HEK293 (cell line): ENCODE results near the gene PTGR2.

Experiments used
- CTCF ChIA-PET: fragments of 350-600 bp; formaldehyde crosslinking; extraction: SDS; loops from one replicate; lab custom pipeline; 2021; ENCODE audit warnings: antibody characterized with exemption; lab: Yijun Ruan, JAX
- POLR2A ChIA-PET: fragments of 300-600 bp; formaldehyde crosslinking; extraction: SDS; loops from one replicate; lab custom pipeline; 2020; ENCODE audit warnings: antibody characterized with exemption, inconsistent platforms; lab: Yijun Ruan, JAX
- H3K27ac ChIP-seq: fragments of 200-500 bp; sonication (Bioruptor generic); 2 replicates; pipeline ENCODE4 v1.5.1; 2014; ENCODE audit warnings: low read depth, low read length, control low read depth, inconsistent platforms; ENCODE audit errors: extremely low read depth
- H3K36me3 ChIP-seq, 2 experiments: fragments of 200-500 bp in 1 of 2; sonication (Bioruptor generic) in 1 of 2; 1 replicate in 1 of 2; 2 replicates in 1 of 2; pipeline ENCODE4 v1.5.1; 2014 to 2017; ENCODE audit warnings: inconsistent platforms in 2 of 2, low read length in 2 of 2; ENCODE audit not compliant: control insufficient read depth in 2 of 2, insufficient read depth in 1 of 2
- H3K4me1 ChIP-seq: fragments of 200-500 bp; sonication (Bioruptor generic); 2 replicates; pipeline ENCODE4 v1.5.1; 2014; ENCODE audit warnings: mild to moderate bottlenecking, low read length, inconsistent platforms; ENCODE audit not compliant: control insufficient read depth, insufficient read depth
- H3K4me3 ChIP-seq: 2 replicates; pipeline ENCODE4 v1.5.1; 2011; ENCODE audit warnings: low read depth, mild to moderate bottlenecking, control low read depth, low read length, moderate library complexity
- H3K9me3 ChIP-seq: fragments of 200-500 bp; sonication (Bioruptor generic); 2 replicates; pipeline ENCODE4 v1.5.1; 2014; ENCODE audit warnings: low read depth, low read length, inconsistent platforms; ENCODE audit not compliant: control insufficient read depth, insufficient read depth
- KLF7 ChIP-seq: fragments of 450-650 bp; formaldehyde crosslinking; IDR thresholded peaks from 2 replicates; pipeline ENCODE4 v1.5.1; 2016; ENCODE audit warnings: missing biosample characterization, missing genetic modification characterization, borderline replicate concordance
- PRDM1 ChIP-seq: fragments of 450-650 bp; formaldehyde crosslinking; IDR thresholded peaks from 2 replicates; pipeline ENCODE4; 2016; ENCODE audit warnings: missing biosample characterization, missing genetic modification characterization
- WT1 ChIP-seq: fragments of 450-650 bp; formaldehyde crosslinking; IDR thresholded peaks from 2 replicates; pipeline ENCODE4 v1.5.1; 2016; ENCODE audit warnings: missing biosample characterization, missing genetic modification characterization
- ZEB2 ChIP-seq: fragments of 450-650 bp; formaldehyde crosslinking; IDR thresholded peaks from 2 replicates; pipeline ENCODE4 v1.5.1; 2016; ENCODE audit warnings: missing biosample characterization, missing genetic modification characterization
- ZNF23 ChIP-seq: fragments of 450-650 bp; formaldehyde crosslinking; IDR thresholded peaks from 2 replicates; pipeline ENCODE4 v1.5.1; 2016; ENCODE audit warnings: missing biosample characterization, missing genetic modification characterization, borderline replicate concordance
- ZNF274 ChIP-seq, 2 experiments: fragments of 200-500 bp in 1 of 2; fragments of 450-650 bp in 1 of 2; sonication (Bioruptor generic) in 1 of 2; formaldehyde crosslinking in 1 of 2; IDR thresholded peaks; 2 replicates each; pipeline versions ENCODE4 v1.5.1 to v1.6.1; 2014 to 2016; ENCODE audit warnings: borderline replicate concordance in 1 of 2, inconsistent platforms in 1 of 2, low read length in 1 of 2, missing biosample characterization in 1 of 2, missing genetic modification characterization in 1 of 2
- ZNF324 ChIP-seq: fragments of 450-650 bp; formaldehyde crosslinking; IDR thresholded peaks from 2 replicates; pipeline ENCODE4 v1.5.1; 2016; ENCODE audit warnings: missing biosample characterization, missing genetic modification characterization
- ZNF335 ChIP-seq: fragments of 450-650 bp; formaldehyde crosslinking; conservative IDR thresholded peaks from 2 replicates; pipeline ENCODE4 v1.5.1; 2016; ENCODE audit warnings: missing biosample characterization, missing genetic modification characterization
- ZNF366 ChIP-seq: fragments of 450-650 bp; formaldehyde crosslinking; conservative IDR thresholded peaks from 2 replicates; pipeline ENCODE4 v1.5.1; 2016; ENCODE audit warnings: missing biosample characterization, missing genetic modification characterization
- ZNF514 ChIP-seq: fragments of 450-650 bp; formaldehyde crosslinking; IDR thresholded peaks from 2 replicates; pipeline ENCODE4 v1.5.1; 2016; ENCODE audit warnings: missing biosample characterization, missing genetic modification characterization
- TF ChIP-seq, protein P1 (sequence below): fragments of 450-650 bp; formaldehyde crosslinking; IDR thresholded peaks from 2 replicates; pipeline ENCODE4 v1.5.1; 2017; ENCODE audit warnings: missing biosample characterization, missing genetic modification characterization
- TF ChIP-seq, protein P2 (sequence below): fragments of 450-650 bp; formaldehyde crosslinking; IDR thresholded peaks from 2 replicates; pipeline ENCODE4 v1.5.1; 2016; ENCODE audit warnings: missing biosample characterization, missing genetic modification characterization, low read depth
- TF ChIP-seq, protein P3 (sequence below): fragments of 450-650 bp; formaldehyde crosslinking; IDR thresholded peaks from 2 replicates; pipeline ENCODE4 v1.5.1; 2016; ENCODE audit warnings: missing biosample characterization, missing genetic modification characterization
- TF ChIP-seq, protein P4 (sequence below): fragments of 450-650 bp; formaldehyde crosslinking; IDR thresholded peaks from 2 replicates; pipeline ENCODE4 v1.5.1; 2016; ENCODE audit warnings: missing biosample characterization, missing genetic modification characterization
- TF ChIP-seq, protein P5 (sequence below): fragments of 450-650 bp; IDR thresholded peaks from 2 replicates; pipeline ENCODE4 v1.5.1; 2018; ENCODE audit warnings: missing biosample characterization, mild to moderate bottlenecking, missing genetic modification characterization

The PTGR2 gene

DNA sequence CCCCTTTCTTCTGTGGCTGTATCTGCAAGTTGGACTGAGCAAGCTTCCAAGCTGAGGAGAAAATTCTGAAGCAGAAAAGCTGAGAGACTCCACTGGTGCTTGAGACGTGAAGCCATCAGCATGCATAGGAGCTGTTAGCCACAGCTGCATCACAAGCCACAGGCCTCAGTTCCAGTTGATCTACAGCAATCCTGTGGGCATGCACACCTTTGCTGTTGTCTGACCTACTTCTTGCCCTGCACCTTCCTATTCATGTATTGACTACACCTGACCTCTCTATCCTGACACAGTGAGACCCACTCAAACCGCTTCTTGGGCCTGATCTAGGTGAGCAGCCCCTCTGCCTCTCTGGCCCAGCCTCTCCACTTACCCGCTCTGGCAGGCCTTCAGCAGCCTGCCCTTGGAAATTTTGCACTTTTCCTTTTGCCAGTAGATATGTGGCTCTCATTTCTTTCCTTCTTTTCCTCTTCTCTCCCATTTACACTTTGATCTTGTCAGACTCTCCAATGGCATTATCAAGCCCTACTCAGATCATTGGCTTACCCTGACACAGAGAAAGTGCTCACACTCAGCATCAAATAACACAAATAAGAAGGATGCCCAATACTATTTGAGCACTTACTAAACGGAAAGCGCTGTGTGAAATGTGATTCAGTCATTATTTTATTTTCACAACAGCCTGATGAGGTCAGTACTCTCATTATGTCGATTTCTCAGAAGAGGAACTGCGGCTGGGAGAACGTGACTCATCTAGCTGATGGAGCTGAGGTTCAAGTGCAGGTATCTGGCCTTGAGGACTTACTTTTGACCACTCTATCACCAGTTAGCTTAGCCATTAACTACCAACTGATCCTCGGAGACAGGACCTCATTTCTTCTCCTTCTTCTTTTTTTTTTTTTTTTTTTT, 21.9 kb upstream of the PTGR2 start (continued):
- TF ChIP-seq, protein P1, sequence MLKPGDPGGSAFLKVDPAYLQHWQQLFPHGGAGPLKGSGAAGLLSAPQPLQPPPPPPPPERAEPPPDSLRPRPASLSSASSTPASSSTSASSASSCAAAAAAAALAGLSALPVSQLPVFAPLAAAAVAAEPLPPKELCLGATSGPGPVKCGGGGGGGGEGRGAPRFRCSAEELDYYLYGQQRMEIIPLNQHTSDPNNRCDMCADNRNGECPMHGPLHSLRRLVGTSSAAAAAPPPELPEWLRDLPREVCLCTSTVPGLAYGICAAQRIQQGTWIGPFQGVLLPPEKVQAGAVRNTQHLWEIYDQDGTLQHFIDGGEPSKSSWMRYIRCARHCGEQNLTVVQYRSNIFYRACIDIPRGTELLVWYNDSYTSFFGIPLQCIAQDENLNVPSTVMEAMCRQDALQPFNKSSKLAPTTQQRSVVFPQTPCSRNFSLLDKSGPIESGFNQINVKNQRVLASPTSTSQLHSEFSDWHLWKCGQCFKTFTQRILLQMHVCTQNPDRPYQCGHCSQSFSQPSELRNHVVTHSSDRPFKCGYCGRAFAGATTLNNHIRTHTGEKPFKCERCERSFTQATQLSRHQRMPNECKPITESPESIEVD, result 0 out of 2 replicates have a peak, but pooled peaks have one; percentile 8
- TF ChIP-seq, protein P2, sequence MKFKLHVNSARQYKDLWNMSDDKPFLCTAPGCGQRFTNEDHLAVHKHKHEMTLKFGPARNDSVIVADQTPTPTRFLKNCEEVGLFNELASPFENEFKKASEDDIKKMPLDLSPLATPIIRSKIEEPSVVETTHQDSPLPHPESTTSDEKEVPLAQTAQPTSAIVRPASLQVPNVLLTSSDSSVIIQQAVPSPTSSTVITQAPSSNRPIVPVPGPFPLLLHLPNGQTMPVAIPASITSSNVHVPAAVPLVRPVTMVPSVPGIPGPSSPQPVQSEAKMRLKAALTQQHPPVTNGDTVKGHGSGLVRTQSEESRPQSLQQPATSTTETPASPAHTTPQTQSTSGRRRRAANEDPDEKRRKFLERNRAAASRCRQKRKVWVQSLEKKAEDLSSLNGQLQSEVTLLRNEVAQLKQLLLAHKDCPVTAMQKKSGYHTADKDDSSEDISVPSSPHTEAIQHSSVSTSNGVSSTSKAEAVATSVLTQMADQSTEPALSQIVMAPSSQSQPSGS (tag by site-specific recombination), result peak; percentile 49; the same call in 1 of the 2 replicates
- peak; percentile 74 for TF ChIP-seq ZEB2 (tag by site-specific recombination)
- TF ChIP-seq ZNF335 (tag by site-specific recombination), result peak; percentile 60

DNA sequence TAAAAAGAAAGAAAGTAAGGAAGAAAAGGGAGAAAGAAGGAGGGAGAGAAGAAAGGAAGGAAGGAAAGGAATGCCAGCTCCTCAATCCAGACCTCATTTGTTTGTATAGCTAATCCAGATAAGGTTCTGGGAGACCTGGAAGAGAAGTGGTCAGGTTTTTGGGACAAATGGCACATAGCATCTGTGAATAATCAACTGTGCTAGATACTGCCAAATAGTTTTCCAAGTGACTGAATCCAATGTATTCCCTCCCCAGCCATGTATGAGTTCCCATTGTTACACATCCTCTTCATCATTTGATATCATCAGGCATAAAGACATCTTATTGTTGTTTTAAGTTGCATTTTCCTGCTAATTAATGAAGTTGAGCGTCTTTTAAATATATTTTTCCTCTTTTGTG, 18.6 kb upstream of the PTGR2 start:
- CTCF ChIA-PET, result interaction anchor here (0.7 kb wide), 1 partner anchor 700 kb away, joined by 3 read pairs; no protein-coding TSS in a partner anchor
- no peak overlapping the region for H3K27ac ChIP-seq
- H3K9me3 ChIP-seq, result no peaks in the 10 kb centered on the region
- H3K4me3 ChIP-seq, result no peak overlapping the region
- POLR2A ChIA-PET, result no interaction called here
- H3K36me3 ChIP-seq, result no peaks in the 10 kb centered on the region
- TF ChIP-seq ZNF366 (tag by site-specific recombination), result peak; percentile 32; the same call in 1 of the 2 replicates
- TF ChIP-seq ZNF514 (tag by site-specific recombination), result no peak
- TF ChIP-seq, protein P3, sequence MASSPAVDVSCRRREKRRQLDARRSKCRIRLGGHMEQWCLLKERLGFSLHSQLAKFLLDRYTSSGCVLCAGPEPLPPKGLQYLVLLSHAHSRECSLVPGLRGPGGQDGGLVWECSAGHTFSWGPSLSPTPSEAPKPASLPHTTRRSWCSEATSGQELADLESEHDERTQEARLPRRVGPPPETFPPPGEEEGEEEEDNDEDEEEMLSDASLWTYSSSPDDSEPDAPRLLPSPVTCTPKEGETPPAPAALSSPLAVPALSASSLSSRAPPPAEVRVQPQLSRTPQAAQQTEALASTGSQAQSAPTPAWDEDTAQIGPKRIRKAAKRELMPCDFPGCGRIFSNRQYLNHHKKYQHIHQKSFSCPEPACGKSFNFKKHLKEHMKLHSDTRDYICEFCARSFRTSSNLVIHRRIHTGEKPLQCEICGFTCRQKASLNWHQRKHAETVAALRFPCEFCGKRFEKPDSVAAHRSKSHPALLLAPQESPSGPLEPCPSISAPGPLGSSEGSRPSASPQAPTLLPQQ (tag by site-specific recombination), result no peak
- no peak for TF ChIP-seq ZNF324 (tag by site-specific recombination)
- TF ChIP-seq, protein P4, sequence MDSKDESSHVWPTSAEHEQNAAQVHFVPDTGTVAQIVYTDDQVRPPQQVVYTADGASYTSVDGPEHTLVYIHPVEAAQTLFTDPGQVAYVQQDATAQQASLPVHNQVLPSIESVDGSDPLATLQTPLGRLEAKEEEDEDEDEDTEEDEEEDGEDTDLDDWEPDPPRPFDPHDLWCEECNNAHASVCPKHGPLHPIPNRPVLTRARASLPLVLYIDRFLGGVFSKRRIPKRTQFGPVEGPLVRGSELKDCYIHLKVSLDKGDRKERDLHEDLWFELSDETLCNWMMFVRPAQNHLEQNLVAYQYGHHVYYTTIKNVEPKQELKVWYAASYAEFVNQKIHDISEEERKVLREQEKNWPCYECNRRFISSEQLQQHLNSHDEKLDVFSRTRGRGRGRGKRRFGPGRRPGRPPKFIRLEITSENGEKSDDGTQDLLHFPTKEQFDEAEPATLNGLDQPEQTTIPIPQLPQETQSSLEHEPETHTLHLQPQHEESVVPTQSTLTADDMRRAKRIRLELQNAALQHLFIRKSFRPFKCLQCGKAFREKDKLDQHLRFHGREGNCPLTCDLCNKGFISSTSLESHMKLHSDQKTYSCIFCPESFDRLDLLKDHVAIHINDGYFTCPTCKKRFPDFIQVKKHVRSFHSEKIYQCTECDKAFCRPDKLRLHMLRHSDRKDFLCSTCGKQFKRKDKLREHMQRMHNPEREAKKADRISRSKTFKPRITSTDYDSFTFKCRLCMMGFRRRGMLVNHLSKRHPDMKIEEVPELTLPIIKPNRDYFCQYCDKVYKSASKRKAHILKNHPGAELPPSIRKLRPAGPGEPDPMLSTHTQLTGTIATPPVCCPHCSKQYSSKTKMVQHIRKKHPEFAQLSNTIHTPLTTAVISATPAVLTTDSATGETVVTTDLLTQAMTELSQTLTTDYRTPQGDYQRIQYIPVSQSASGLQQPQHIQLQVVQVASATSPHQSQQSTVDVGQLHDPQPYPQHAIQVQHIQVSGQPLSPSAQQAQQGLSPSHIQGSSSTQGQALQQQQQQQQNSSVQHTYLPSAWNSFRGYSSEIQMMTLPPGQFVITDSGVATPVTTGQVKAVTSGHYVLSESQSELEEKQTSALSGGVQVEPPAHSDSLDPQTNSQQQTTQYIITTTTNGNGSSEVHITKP, result no peak
- TF ChIP-seq, protein P5, sequence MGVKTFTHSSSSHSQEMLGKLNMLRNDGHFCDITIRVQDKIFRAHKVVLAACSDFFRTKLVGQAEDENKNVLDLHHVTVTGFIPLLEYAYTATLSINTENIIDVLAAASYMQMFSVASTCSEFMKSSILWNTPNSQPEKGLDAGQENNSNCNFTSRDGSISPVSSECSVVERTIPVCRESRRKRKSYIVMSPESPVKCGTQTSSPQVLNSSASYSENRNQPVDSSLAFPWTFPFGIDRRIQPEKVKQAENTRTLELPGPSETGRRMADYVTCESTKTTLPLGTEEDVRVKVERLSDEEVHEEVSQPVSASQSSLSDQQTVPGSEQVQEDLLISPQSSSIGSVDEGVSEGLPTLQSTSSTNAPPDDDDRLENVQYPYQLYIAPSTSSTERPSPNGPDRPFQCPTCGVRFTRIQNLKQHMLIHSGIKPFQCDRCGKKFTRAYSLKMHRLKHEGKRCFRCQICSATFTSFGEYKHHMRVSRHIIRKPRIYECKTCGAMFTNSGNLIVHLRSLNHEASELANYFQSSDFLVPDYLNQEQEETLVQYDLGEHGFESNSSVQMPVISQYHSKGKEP (tag by site-specific recombination), result no peak
- TF ChIP-seq ZNF274 (IDR thresholded peaks at IDR 0.05; ENCODE audit: low read length), result no peak
- no peak for TF ChIP-seq ZNF274 (tag by site-specific recombination; IDR thresholded peaks at IDR 0.05; ENCODE audit: borderline replicate concordance)
- TF ChIP-seq KLF7 (tag by site-specific recombination), result no peak
- TF ChIP-seq ZNF23, result no peak
- no peak for TF ChIP-seq WT1 (tag by site-specific recombination)
- peak; percentile 76 for TF ChIP-seq PRDM1
- peaks cover 8% of the 10 kb centered on the region for H3K4me1 ChIP-seq
